GM21825 (cell line): Measurements from ENCODE around the gene AEN.

ENCODE experiments used
- ATAC-seq: cut with Tn5 transposase; IDR thresholded peaks from one replicate; pipeline ENCODE4 v1.9.1; 2021; ENCODE audit warnings: mild to moderate bottlenecking, moderate library complexity; ENCODE audit not compliant: unreplicated experiment

AEN gene

DNA sequence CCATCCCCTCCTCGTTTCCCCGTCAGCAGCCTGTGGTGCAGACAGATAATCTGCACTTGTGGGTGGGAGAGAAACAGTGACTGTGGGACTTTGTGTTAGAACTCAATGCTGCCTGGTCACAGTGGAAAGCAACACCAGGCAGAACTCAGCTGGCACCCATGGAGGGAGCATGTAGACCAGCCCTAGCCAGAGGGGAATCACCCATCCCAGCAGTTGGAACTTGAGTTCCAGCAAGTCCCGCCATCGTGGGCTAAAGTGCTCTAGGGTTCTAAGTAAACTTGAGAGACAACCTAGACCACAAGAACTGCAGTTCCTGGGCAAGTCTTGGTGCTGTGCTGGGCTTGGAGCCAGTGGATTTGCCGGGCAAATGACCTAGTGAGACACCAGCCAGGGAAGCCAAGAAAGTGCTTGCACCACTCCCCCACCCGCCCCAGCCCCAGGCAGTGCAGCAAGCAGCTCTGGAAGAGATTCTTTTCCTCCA, 42.0 kb downstream of the AEN start:
- ATAC-seq = no peak

DNA sequence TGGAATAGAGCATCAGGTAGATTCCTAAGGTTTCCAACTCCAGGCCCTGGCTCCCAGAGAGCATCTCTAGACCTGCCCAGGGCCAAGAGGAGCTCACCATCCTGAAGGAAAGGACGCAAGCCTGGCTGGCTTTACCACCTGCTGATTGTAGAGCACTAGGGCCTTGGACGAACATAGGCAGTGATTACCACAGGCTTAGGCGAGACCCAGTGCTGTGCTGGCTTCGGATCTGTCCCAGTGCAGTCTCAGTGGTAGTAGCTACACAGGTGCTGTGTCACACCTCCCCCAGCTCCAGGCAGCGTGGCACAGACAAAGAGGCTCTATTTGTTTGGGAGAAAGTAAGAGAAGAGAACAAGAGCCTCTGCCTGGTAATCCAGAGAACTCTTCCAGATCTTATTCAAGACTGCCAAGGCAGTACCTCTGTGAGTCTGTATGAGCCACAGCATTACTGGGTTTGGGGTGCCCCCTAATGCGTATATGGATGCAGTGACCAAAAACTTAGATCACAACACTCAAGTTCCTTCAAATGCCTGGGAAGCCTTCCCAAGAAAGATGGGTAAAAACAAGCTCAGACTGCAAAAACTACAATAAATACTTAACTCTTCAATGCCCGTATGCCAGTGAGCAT, 43.1 kb downstream of the AEN start:
- ATAC-seq = no peak

DNA sequence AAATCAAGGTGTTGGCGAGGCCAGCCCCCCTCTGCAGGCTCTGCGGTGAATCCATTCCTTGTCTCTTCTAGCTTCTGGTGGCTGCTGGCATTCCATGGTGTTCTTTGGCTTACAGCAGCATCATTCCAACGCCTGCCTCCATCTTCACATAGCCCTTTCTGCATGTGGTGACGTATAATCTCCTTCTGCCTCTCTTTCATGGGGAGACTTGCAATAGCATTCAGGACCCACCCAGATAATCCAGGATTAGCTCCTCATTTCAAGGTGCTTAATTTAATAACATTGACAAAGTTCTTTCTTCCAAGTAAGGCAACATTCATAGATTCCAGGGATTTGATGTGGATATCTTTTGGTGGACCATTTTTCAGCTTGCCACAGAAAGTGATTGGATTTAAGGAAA, 53.5 kb downstream of the AEN start:
- ATAC-seq = no peak

DNA sequence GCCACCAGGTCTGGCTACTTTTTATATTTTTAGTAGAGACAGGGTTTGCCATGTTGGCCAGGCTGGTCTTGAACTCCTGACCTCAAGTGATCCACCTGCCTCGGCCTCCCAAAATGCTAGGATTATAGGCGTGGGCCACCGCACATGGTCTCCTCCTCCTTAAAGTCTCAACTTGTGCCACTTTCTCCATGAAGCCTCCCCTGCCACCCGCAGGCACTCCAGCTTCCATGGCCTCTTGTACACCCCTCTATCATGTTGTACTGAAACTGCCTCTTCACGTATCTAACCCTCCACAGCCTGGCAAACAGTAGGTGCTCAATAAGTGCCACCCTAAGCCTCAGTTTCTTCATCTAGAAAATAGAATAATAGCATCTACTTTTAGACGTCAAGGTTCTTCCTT, 57.6 kb downstream of the AEN start:
- ATAC-seq = no peak

DNA sequence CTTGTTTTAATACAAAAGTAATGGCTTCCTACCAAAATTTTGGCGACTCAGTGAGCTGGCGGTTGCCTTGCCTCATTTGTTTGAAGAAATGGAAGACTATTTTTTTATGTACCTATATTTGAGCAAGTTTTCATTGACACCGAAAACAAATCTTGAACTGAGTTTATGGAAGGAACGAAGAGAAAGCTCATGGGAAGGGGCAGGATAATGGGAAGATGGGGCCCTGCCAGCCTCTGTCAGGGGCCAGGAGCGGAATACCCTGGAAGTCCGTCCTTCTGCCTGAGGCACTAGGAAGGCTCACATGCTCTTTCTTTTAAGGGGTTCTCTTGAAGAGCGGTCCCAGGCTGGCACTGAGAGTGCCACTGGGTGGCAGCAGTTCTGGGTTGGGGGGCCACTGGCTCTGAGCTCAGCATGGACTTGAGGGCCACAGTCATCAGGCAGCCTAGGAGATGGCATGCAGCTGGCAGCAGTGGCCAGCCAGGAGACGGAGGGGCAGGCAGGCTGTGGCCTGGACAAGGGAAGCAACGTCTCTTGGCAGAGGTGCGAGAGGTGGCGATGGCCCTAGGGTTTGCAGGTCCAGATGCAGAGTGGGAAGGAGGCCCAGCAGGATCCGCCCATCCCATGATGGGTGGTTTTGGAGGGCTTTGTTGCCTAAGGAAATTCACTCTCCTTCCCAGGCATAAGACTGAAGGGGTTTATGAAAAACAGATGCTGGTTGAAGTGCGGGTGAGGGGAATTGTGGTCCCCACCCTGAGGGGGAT, 59.3 kb downstream of the AEN start:
- no peak for ATAC-seq

DNA sequence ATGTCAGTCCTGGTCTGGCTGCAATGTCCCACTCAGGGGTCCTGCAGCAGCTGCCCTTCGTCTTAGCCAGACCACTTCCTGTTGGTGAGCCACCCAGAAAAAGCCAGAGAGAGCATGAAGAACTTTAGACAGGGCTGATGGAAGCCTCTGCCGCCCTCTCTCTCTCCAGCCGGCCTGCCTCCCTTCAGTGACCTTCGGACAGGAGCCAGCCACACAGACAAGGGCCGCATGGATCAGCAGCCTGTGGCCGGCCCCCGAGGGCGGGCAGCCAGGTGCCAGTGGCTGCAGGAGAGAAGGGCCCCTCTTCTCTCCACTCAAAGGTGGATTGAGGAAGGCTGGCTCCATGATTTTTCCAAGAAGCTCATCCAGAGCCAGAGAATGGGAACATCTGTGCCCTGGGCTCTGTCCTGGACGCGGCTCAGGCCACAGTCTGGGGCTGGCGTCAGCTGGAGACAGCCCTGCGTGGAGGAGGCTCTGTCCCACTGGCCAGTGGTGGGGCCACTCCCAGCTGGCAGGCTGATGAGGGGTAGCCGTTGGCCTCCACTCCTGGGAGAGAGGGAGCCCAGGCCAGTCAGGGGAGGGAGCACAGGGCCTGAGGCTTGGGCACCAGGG, 60.6 kb downstream of the AEN start:
- no peak for ATAC-seq
